Measurements from ENCODE around the gene ZNF750. TPM values are rescaled to one million over a fixed set of nuclear protein-coding genes. Genes with fewer than 3 reads are reported as not detected.

ZNF750 gene
- total and polyA plus RNA-seq, 10 of the 15 experiments (the other 5 are each of a cell fraction or from before 2014, with no cell fraction given) = 0.06 TPM; not detected in 9

GRCh38 chr17:82859431-82860403 lies 19.9 kb upstream of the ZNF750 start (continued):
- TF ChIP-seq ZBTB33 (IDR thresholded peaks at IDR 0.05) (no peak), SIN3A (IDR thresholded peaks at IDR 0.05; ENCODE audit: low read depth, low read length) (no peak; the same call in 1 of the 2 replicates), CHD4 (IDR thresholded peaks at IDR 0.05) (no peak), MTA2 (IDR thresholded peaks at IDR 0.05; ENCODE audit: low read depth) (peak; percentile 42; the same call in 1 of the 2 replicates), CEBPB (IDR thresholded peaks at IDR 0.05; ENCODE audit: borderline replicate concordance in 1 of 2, low read depth in 2 of 2, low read length in 2 of 2) (no peak), EZH2 (IDR thresholded peaks at IDR 0.05; ENCODE audit: borderline replicate concordance, control insufficient read depth, low read depth, low read length) (no peak), RUNX3 (IDR thresholded peaks at IDR 0.05; ENCODE audit: low read length) (peak; percentile 71), ELK1 (IDR thresholded peaks at IDR 0.05; ENCODE audit: low read depth, low read length) (no peak), BMI1 (IDR thresholded peaks at IDR 0.05; ENCODE audit: borderline replicate concordance) (no peak), MYC (IDR thresholded peaks at IDR 0.05; ENCODE audit: insufficient read depth, insufficient read length, insufficient replicate concordance, low read length, severe bottlenecking) (no peak), ZNF592 (IDR thresholded peaks at IDR 0.05) (peak; percentile 70; the same call in 1 of the 2 replicates), GATAD2B (conservative IDR thresholded peaks at IDR 0.05; ENCODE audit: low read depth) (peak; percentile 65; the same call in 1 of the 2 replicates), EGR1 (IDR thresholded peaks at IDR 0.05; ENCODE audit: borderline replicate concordance in 1 of 2, low read depth in 2 of 2, low read length in 2 of 2) (peak in 1 of 2 experiments; percentile 49; a peak in 1 of 3 replicates), PAX8 (IDR thresholded peaks at IDR 0.05) (no peak), ETV6 (conservative IDR thresholded peaks at IDR 0.05 in 1 of 2, IDR thresholded peaks at IDR 0.05 in 1 of 2; ENCODE audit: borderline replicate concordance in 1 of 2, low read depth in 1 of 2) (no peak)
- TF ChIP-seq, protein P1, sequence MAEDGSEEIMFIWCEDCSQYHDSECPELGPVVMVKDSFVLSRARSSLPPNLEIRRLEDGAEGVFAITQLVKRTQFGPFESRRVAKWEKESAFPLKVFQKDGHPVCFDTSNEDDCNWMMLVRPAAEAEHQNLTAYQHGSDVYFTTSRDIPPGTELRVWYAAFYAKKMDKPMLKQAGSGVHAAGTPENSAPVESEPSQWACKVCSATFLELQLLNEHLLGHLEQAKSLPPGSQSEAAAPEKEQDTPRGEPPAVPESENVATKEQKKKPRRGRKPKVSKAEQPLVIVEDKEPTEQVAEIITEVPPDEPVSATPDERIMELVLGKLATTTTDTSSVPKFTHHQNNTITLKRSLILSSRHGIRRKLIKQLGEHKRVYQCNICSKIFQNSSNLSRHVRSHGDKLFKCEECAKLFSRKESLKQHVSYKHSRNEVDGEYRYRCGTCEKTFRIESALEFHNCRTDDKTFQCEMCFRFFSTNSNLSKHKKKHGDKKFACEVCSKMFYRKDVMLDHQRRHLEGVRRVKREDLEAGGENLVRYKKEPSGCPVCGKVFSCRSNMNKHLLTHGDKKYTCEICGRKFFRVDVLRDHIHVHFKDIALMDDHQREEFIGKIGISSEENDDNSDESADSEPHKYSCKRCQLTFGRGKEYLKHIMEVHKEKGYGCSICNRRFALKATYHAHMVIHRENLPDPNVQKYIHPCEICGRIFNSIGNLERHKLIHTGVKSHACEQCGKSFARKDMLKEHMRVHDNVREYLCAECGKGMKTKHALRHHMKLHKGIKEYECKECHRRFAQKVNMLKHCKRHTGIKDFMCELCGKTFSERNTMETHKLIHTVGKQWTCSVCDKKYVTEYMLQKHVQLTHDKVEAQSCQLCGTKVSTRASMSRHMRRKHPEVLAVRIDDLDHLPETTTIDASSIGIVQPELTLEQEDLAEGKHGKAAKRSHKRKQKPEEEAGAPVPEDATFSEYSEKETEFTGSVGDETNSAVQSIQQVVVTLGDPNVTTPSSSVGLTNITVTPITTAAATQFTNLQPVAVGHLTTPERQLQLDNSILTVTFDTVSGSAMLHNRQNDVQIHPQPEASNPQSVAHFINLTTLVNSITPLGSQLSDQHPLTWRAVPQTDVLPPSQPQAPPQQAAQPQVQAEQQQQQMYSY (CRISPR knock-in tag; IDR thresholded peaks at IDR 0.05) = no peak
